ENCODE results near the gene JAKMIP2. TPM values are rescaled to one million over a fixed set of nuclear protein-coding genes. Genes with fewer than 3 reads are reported as not detected.

JAKMIP2 gene
- total and polyA plus RNA-seq, 12 donors = 0.06 to 0.71 (median 0.14) TPM; not detected in 3

- H3K4me1 ChIP-seq = peaks cover 0 to 4% (median 0%) of the 10 kb centered on the region in 9 donors
- no peak overlapping the region for H3K27ac ChIP-seq
- WGBS, 2 donors = 72 to 77% methylated on average over 1 of the region's 1 CpG
- H3K36me3 ChIP-seq = no peaks in the 10 kb centered on the region
- H3K9me3 ChIP-seq = peaks cover 0 to 5% (median 0%) of the 10 kb centered on the region in 11 donors
- ATAC-seq = no peak
- DNase-seq = no peak
- TF ChIP-seq CTCF (IDR thresholded peaks at IDR 0.05) = no peak
- H3K4me3 ChIP-seq = no peak overlapping the region
- peaks cover 0 to 29% (median 24%) of the 10 kb centered on the region in 7 donors for H3K27me3 ChIP-seq
- intact Hi-C loops (cut with DNase I) = no loop called here
Observed at GRCh38 chr5:147779694-147780093, 2.8 kb downstream of the JAKMIP2 start.

- TF ChIP-seq CTCF (IDR thresholded peaks at IDR 0.05) = no peak
- Histone ChIP-seq H3K4me3 (no peak overlapping the region), H3K4me1 (no peaks in the 10 kb centered on the region), H3K36me3 (no peaks in the 10 kb centered on the region), H3K27ac (no peak overlapping the region), H3K9me3 (peaks cover 0 to 5% (median 0%) of the 10 kb centered on the region in 11 donors), H3K27me3 (peaks cover 0 to 23% (median 12%) of the 10 kb centered on the region in 7 donors)
- intact Hi-C loops (cut with DNase I) = no loop called here
- DNase-seq = no peak
- 82 to 86% methylated on average over 4 of the region's 4 CpGs for WGBS, 2 donors
- no peak for ATAC-seq
Observed at GRCh38 chr5:147776989-147777388, 5.5 kb downstream of the JAKMIP2 start.

GRCh38 chr5:147773587-147773986, 8.9 kb downstream of the JAKMIP2 start:
- WGBS, 2 donors = 91 to 92% methylated on average over 2 of the region's 2 CpGs
- no peak for TF ChIP-seq CTCF (IDR thresholded peaks at IDR 0.05)
- intact Hi-C loops (cut with DNase I) = no loop called here
- H3K36me3 ChIP-seq = no peaks in the 10 kb centered on the region
- DNase-seq (no peak), ATAC-seq (no peak)
- H3K27ac ChIP-seq = no peak overlapping the region
- peaks cover 0 to 5% (median 0%) of the 10 kb centered on the region in 11 donors for H3K9me3 ChIP-seq
- H3K4me3 ChIP-seq = no peak overlapping the region
- H3K27me3 ChIP-seq = no peaks in the 10 kb centered on the region
- H3K4me1 ChIP-seq = no peaks in the 10 kb centered on the region

GRCh38 chr5:147773139-147773538, 9.4 kb downstream of the JAKMIP2 start:
- no peak overlapping the region for H3K27ac ChIP-seq
- no peak overlapping the region for H3K4me3 ChIP-seq
- H3K9me3 ChIP-seq = peaks cover 0 to 5% (median 0%) of the 10 kb centered on the region in 11 donors
- TF ChIP-seq CTCF (IDR thresholded peaks at IDR 0.05) = no peak
- no peak for DNase-seq
- no peaks in the 10 kb centered on the region for H3K36me3 ChIP-seq
- ATAC-seq = no peak
- 85 to 89% methylated on average over 6 of the region's 6 CpGs for WGBS, 2 donors
- no peaks in the 10 kb centered on the region for H3K27me3 ChIP-seq
- intact Hi-C loops (cut with DNase I) = no loop called here
- no peaks in the 10 kb centered on the region for H3K4me1 ChIP-seq
